Esophagus (tissue), 2 donors: ENCODE data around the gene ATL2. TPM values are rescaled to one million over a fixed set of nuclear protein-coding genes. Genes with fewer than 3 reads are reported as not detected.
A peak's percentile ranks its signal among the peaks of the same experiment; 100 is the strongest.
"Not testable (repeated sequence)": the region's sequence is repeated elsewhere in the genome, so short reads cannot be mapped to it uniquely, and the experiment has no call there.

Source experiments
- H3K27ac ChIP-seq, 2 donors: one replicate each; pipeline ENCODE4 v1.5.1; 2013; ENCODE audit warnings: low read depth in 2 of 2, mild to moderate bottlenecking in 2 of 2, inconsistent platforms in 1 of 2, low read length in 1 of 2, moderate library complexity in 1 of 2
- H3K27me3 ChIP-seq, 2 donors: one replicate each; pipeline ENCODE4 v1.6.1; 2013; ENCODE audit warnings: low read length in 2 of 2, control low read depth in 1 of 2, mild to moderate bottlenecking in 1 of 2; ENCODE audit not compliant: insufficient read depth in 2 of 2, control insufficient read depth in 1 of 2
- H3K36me3 ChIP-seq, 2 donors: one replicate each; pipeline ENCODE4 v1.6.1; 2013; ENCODE audit warnings: low read length in 1 of 2; ENCODE audit not compliant: control insufficient read depth in 2 of 2, insufficient read depth in 2 of 2
- H3K4me1 ChIP-seq, 2 donors: one replicate each; pipeline ENCODE4 v1.6.1; 2013; ENCODE audit warnings: low read length in 1 of 2; ENCODE audit not compliant: control insufficient read depth in 2 of 2, insufficient read depth in 2 of 2
- H3K4me3 ChIP-seq, 2 donors: one replicate each; pipeline ENCODE4 v1.5.1; 2013; ENCODE audit warnings: low read length in 2 of 2, mild to moderate bottlenecking in 2 of 2, low read depth in 1 of 2, moderate library complexity in 1 of 2
- H3K9me3 ChIP-seq, 2 donors: one replicate each; pipeline ENCODE4 v1.6.1; 2013; ENCODE audit warnings: mild to moderate bottlenecking in 2 of 2, low read depth in 1 of 2, low read length in 1 of 2, moderate library complexity in 1 of 2; ENCODE audit not compliant: control insufficient read depth in 2 of 2, insufficient read depth in 1 of 2
- WGBS, 2 donors: extraction: QIAGEN DNeasy Blood & Tissue Kit; methylation state at CpG; one replicate each; pipeline ENCODE4 v1.1.7; 2013; 5-methylcytosine and 5-hydroxymethylcytosine counted together
- polyA plus RNA-seq, 2 donors: library from polyadenylated mRNA; stranded (reverse); fragments of 200-250 nt; gene quantifications; one replicate each; pipeline ENCODE4 v1.2.3, GENCODE V29; 2013
- donor health status: healthy with polysubstance abuse.
- donor health status: Bipolar disorder and iron deficiency.

ATL2 gene
- polyA plus RNA-seq, 2 donors, result 27.9 to 41.7 TPM

DNA sequence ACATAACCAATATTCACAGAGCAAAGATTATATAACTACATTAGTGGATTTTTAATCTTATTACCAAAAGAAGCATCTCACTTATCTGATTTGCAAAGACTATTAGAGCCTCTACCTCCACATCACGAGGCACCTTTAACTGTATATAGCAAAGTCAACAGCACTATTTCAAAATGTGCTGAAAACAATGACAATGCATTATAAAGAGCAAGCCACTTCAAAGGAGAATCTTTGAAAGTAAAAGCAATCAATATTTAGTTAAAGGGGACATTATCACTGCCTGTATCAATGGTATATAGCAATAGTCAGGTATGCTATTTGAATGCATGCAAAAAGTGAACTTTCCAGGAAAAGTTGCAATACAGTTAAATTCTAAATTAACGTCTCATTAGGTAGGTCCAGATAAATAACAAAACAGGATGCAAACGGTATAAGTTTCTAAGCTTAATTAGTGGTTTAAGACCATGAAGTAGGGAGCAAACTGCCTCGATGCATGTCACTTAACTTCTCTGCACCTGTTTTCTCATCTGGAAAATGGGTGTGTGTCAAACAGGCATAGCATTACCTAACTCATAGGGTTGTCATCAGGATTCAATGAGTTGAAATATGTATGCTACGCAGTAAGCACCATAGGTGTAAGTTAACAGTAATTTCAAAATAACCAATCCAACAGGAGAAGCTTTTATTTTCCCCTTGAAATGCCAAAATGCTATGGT, 31.6 kb downstream of the ATL2 start:
- Histone ChIP-seq H3K4me3 (no peak overlapping the region), H3K36me3 (peaks cover 3 to 9% of the 10 kb centered on the region in 2 donors)
- 89 to 91% methylated on average over 5 of the region's 5 CpGs for WGBS, 2 donors

DNA sequence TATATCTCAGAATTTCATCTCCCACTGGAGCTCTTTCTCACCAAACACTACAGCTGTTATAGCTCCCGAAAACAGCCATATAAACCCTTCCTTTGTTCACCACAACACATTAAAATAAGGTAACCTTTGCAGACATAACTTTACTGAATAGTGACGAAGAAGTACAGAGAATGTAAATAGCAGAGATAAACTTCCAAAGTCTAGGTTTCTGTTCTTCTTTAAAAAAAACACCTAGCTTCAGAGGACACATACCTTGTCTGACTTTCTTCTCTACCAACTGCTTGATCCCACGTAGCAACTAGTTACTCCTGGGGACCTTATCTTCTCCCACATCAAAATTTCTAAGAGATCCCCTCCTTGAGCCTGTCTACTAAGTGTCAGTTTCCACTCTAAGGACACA, 32.3 kb downstream of the ATL2 start:
- Histone ChIP-seq H3K4me3 (no peak overlapping the region), H3K27ac (no peak overlapping the region), H3K9me3 (no peaks in the 10 kb centered on the region), H3K4me1 (peaks cover 0 to 2% of the 10 kb centered on the region in 2 donors), H3K36me3 (peaks cover 3 to 9% of the 10 kb centered on the region in 2 donors), H3K27me3 (no peaks in the 10 kb centered on the region)
- 85% methylated on average over 3 of the region's 3 CpGs for WGBS, 2 donors

More for the DNA sequence above, 31.6 kb downstream of the ATL2 start:
- no peak overlapping the region for H3K27ac ChIP-seq
- peaks cover 0 to 2% of the 10 kb centered on the region in 2 donors for H3K4me1 ChIP-seq
- no peaks in the 10 kb centered on the region for H3K9me3 ChIP-seq
- H3K27me3 ChIP-seq, result no peaks in the 10 kb centered on the region

DNA sequence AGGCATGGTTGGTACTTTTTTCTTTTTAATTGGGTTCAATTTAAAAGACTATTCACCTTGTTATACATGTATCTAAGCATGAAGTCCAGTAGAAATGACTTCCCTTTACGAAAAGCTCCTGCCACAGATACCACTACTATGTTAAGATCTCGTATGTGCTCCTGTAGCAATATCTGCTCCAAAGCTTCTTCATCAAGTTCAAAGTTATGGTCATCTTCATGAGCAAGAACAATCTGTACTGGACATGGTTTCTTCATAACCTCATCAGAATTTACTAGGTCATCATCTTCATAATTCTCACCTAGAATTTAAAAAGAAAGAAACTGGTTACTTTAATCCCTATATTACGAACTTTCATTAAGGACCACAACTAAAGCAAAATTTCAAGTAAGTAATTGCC, 33.9 kb downstream of the ATL2 start:
- Histone ChIP-seq H3K36me3 (peaks cover 3 to 9% of the 10 kb centered on the region in 2 donors), H3K4me1 (peaks cover 0 to 2% of the 10 kb centered on the region in 2 donors), H3K4me3 (no peak overlapping the region), H3K27me3 (no peaks in the 10 kb centered on the region), H3K27ac (no peak overlapping the region), H3K9me3 (no peaks in the 10 kb centered on the region)
- WGBS, 2 donors, result 95 to 96% methylated on average over 3 of the region's 3 CpGs

DNA sequence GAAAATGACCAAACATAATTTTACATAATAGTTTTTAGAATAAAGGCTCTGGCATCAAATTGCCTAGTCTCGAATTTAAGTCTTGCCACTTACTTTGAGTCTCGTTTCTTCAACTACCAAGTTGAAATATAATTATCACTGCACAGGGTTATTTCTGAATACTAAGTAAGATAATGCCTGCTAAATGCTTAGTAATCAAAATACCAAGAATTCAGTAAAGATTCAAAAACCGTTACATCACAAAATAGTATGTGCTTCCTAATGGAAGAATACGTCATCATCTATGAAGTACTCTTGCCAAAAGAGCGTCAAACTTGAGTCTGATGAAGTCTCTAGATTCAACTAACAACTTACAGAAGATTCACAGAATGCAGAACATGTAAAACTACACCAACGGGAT, 40.5 kb downstream of the ATL2 start:
- Histone ChIP-seq H3K36me3 (peaks cover 0 to 5% of the 10 kb centered on the region in 2 donors), H3K9me3 (no peaks in the 10 kb centered on the region)
- WGBS, 2 donors, result 86 to 93% methylated on average over 6 of the region's 6 CpGs

DNA sequence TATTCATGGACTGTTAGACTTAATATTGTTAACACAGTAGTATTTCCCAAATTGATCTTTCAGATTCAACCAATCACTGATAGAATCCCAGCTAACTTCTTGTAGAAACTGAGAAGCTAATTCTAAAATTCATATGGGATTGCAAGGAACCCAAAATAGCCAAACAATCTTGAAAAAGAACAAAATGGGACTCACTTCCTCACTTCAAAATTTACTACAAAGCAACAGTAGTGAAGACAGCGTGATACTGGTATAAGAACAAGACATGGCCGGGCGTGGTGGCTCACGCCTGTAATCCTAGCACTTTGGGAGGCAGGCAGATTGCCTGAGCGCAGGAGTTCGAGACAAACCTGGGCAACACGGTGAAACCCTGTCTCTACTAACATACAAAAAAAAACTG, 46.3 kb downstream of the ATL2 start:
- no peak overlapping the region for H3K27ac ChIP-seq
- H3K4me3 ChIP-seq, result no peak overlapping the region
- H3K4me1 ChIP-seq, result no peaks in the 10 kb centered on the region
- H3K27me3 ChIP-seq, result no peaks in the 10 kb centered on the region
- no peaks in the 10 kb centered on the region for H3K36me3 ChIP-seq
- H3K9me3 ChIP-seq, result no peaks in the 10 kb centered on the region
- 98 to 99% methylated on average over 7 of the region's 7 CpGs for WGBS, 2 donors

More for the DNA sequence above, 40.5 kb downstream of the ATL2 start:
- Histone ChIP-seq H3K27me3 (no peaks in the 10 kb centered on the region), H3K4me3 (no peak overlapping the region), H3K4me1 (no peaks in the 10 kb centered on the region), H3K27ac (no peak overlapping the region)

DNA sequence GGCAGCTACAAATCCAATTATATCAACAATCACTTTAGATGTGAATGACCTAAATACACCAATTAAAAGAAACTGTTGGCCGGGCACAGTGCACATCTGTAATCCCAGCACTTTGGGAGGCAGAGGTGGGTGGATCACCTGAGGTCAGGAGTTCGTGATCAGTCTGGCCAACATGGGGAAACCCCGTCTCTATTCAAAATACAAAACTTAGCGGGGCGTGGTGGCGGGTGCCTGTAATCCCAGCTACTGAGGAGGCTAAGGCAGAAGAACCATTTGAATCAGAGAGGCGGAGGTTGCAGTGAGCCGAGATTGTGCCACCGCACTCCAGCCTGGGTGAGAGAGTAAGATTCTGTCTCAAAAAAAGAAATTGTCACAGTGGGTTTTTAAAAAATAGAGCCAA, 49.5 kb downstream of the ATL2 start:
- H3K27me3 ChIP-seq, result no peaks in the 10 kb centered on the region
- no peaks in the 10 kb centered on the region for H3K9me3 ChIP-seq
- no peak overlapping the region for H3K4me3 ChIP-seq
- H3K36me3 ChIP-seq, result no peaks in the 10 kb centered on the region
- H3K27ac ChIP-seq, result no peak overlapping the region
- WGBS, 2 donors, result 86 to 94% methylated on average over 9 of the region's 9 CpGs
- H3K4me1 ChIP-seq, result no peaks in the 10 kb centered on the region

DNA sequence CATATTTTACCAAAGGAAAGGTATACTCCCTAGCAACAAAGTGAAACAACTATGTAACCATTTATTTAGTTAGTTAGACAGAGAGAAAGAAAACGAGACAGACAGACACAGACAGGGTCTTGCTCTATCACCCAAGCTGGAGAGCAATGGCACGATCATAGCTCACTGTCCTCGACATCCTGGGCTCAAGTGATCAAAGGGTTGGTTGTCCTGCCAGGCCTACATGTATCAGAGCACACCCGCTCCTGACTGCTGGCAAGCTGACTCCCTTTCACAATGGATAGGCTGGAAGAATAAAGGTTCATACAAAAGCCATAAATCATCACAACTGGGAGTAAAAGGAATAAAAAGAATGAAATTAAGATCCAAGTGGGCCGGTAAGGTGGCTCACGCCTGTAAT, 53.5 kb downstream of the ATL2 start:
- H3K4me1 ChIP-seq, result no peaks in the 10 kb centered on the region
- no peak overlapping the region for H3K4me3 ChIP-seq
- no peak overlapping the region for H3K27ac ChIP-seq
- H3K9me3 ChIP-seq, result no peaks in the 10 kb centered on the region
- WGBS, 2 donors, result 47 to 65% methylated on average over 6 of the region's 6 CpGs
- no peaks in the 10 kb centered on the region for H3K36me3 ChIP-seq
- H3K27me3 ChIP-seq, result no peaks in the 10 kb centered on the region

DNA sequence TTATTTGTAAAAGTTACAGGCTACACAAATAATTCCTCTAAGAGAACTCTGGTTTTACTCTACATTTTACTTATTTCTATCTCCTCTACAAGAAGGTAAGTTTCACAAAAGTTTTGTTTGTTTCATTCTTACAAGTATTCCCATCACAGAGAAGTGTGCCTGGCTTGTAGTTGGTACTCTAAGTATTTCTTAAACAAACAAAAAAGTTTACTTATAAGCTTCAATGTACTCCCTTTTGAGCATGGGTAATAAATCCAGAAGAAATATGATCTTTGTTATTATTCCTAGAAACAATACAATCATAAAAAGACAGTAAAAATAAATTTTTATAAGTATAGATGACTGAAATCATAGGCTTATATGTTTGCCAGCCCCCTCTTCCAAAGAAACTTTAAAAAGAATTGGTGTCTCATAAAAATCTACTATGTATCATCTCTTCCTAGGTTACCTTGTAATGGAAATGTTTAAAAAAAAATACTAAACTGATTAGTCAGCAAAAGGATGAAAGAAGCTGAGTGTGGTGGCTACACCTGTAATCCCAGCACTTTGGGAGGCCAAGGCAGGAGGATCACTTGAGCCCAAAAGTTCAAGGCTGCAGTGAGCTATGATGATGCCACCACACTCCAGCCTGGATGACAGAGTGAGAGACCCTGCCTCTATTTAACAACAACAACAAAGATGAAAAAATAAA, 54.7 kb downstream of the ATL2 start:
- H3K27me3 ChIP-seq, result no peaks in the 10 kb centered on the region
- no peak overlapping the region for H3K4me3 ChIP-seq
- H3K9me3 ChIP-seq, result no peaks in the 10 kb centered on the region
- no peak overlapping the region for H3K27ac ChIP-seq
- no peaks in the 10 kb centered on the region for H3K36me3 ChIP-seq
- H3K4me1 ChIP-seq, result no peaks in the 10 kb centered on the region

DNA sequence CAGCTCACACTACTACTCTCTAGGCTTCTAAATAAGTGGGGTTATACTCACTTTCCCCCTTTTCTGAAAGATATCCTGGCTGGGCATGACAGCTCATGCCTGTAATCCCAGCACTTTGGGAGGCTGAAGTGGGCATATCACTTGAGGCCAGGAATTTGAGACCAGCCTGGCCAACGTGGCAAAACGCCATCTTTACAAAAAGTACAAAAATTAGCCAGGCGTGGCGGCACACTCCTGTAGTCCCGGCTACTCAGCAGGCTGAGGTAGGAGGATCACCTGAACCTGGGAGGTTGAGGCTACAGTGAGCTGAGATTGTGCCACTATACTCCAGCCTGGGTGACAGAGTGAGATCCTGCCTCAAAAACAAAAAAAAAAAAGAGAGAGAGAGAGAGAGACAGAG, 57.8 kb downstream of the ATL2 start:
- not testable (repeated sequence) for H3K9me3 ChIP-seq, H3K4me1 ChIP-seq, H3K4me3 ChIP-seq, H3K36me3 ChIP-seq, H3K27me3 ChIP-seq
- H3K27ac ChIP-seq, result peak overlapping the region in 1 of 2 donors; percentile 7
- 56 to 73% methylated on average over 5 of the region's 5 CpGs for WGBS, 2 donors

DNA sequence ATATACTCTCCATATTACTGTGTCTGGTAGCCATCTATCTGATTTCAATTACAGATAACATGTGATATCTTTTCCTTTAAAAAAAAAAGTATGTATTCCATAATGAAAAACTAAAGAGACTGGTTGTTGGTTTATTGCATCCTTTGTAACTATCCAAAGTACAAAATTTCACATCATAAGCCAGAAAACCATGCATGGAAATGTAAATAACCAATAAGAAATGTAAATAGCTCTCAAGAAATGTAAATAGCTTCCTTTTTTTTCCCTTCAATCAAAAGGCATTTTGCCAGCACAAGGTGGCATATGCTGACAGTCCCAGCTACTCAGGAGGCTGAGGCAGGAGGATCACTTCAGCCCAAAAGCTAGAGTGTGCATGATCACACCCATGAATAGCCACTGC, 59.3 kb downstream of the ATL2 start:
- Histone ChIP-seq H3K27me3 (no peaks in the 10 kb centered on the region), H3K9me3 (no peaks in the 10 kb centered on the region), H3K27ac (no peak overlapping the region), H3K4me1 (no peaks in the 10 kb centered on the region), H3K36me3 (peaks cover 0 to 3% of the 10 kb centered on the region in 2 donors), H3K4me3 (no peak overlapping the region)
